GM12878 (cell line): Measurements from ENCODE around the gene TEX44. TPM values are rescaled to one million over a fixed set of nuclear protein-coding genes. Genes with fewer than 3 reads are reported as not detected.

ENCODE experiments used
- ATF2 ChIP-seq: IDR thresholded peaks from 2 replicates; pipeline ENCODE4 v1.6.1; 2012; ENCODE audit warnings: low read length, inconsistent platforms
- ATF7 ChIP-seq: fragments of 450-650 bp; IDR thresholded peaks from 2 replicates; pipeline ENCODE4 v1.6.1; 2016; ENCODE audit warnings: low read depth, mild to moderate bottlenecking
- BCLAF1 ChIP-seq: fragments of 450-650 bp; IDR thresholded peaks from 2 replicates; pipeline ENCODE4 v1.6.1; 2017; ENCODE audit warnings: antibody characterized with exemption, mild to moderate bottlenecking, moderate library complexity
- EGR1 ChIP-seq, 2 experiments: IDR thresholded peaks; 1 replicate in 1 of 2; 2 replicates in 1 of 2; pipeline ENCODE4 v1.6.1; 2011 to 2012; ENCODE audit warnings: low read depth in 2 of 2, low read length in 2 of 2, borderline replicate concordance in 1 of 2, mild to moderate bottlenecking in 1 of 2, moderate library complexity in 1 of 2
- ELK1 ChIP-seq: IDR thresholded peaks from 2 replicates; pipeline ENCODE4 v1.6.1; 2012; ENCODE audit warnings: low read depth, low read length, improper control_type of control experiment
- EZH2 ChIP-seq: IDR thresholded peaks from 2 replicates; pipeline ENCODE4 v1.6.1; 2012; ENCODE audit warnings: low read depth, mild to moderate bottlenecking, control low read depth, inconsistent platforms, low read length, borderline replicate concordance; ENCODE audit not compliant: control insufficient read depth
- FOS ChIP-seq: IDR thresholded peaks from 3 replicates; pipeline ENCODE4 v1.6.1; 2011; ENCODE audit warnings: borderline replicate concordance; ENCODE audit not compliant: insufficient read length; ENCODE audit errors: extremely low read depth
- GATAD2B ChIP-seq: fragments of 450-650 bp; conservative IDR thresholded peaks from 2 replicates; pipeline ENCODE4 v1.6.1; 2017; ENCODE audit warnings: low read depth, mild to moderate bottlenecking, moderate library complexity
- HDGF ChIP-seq: fragments of 450-650 bp; IDR thresholded peaks from 2 replicates; pipeline ENCODE4 v1.6.1; 2016; ENCODE audit warnings: antibody characterized with exemption
- IKZF1 ChIP-seq: fragments of 450-650 bp; conservative IDR thresholded peaks from 2 replicates; pipeline ENCODE4 v1.6.1; 2017; ENCODE audit warnings: antibody characterized with exemption, mild to moderate bottlenecking
- JUND ChIP-seq: IDR thresholded peaks from 2 replicates; pipeline ENCODE4 v1.6.1; 2012; ENCODE audit warnings: low read depth, mild to moderate bottlenecking, low read length, improper control_type of control experiment, moderate library complexity
- NFIC ChIP-seq: IDR thresholded peaks from 2 replicates; pipeline ENCODE4 v1.6.1; 2012; ENCODE audit warnings: low read depth, mild to moderate bottlenecking, inconsistent platforms, low read length, moderate library complexity
- NFXL1 ChIP-seq: fragments of 450-650 bp; IDR thresholded peaks from 2 replicates; pipeline ENCODE4 v1.6.1; 2017; ENCODE audit warnings: antibody characterized with exemption, mild to moderate bottlenecking, borderline replicate concordance
- PBX3 ChIP-seq: IDR thresholded peaks from 2 replicates; pipeline ENCODE4 v1.6.1; 2011; ENCODE audit warnings: mild to moderate bottlenecking, low read depth, low read length, moderate library complexity; ENCODE audit not compliant: insufficient replicate concordance
- PKNOX1 ChIP-seq: fragments of 450-650 bp; IDR thresholded peaks from 2 replicates; pipeline ENCODE4 v1.6.1; 2016; ENCODE audit warnings: mild to moderate bottlenecking
- PML ChIP-seq: IDR thresholded peaks from 2 replicates; pipeline ENCODE4 v1.6.1; 2012; ENCODE audit warnings: low read length, inconsistent platforms
- POLR2A ChIP-seq: IDR thresholded peaks from 2 replicates; pipeline ENCODE4 v1.6.1; 2011; ENCODE audit warnings: low read depth, mild to moderate bottlenecking, low read length
- POLR2AphosphoS2 ChIP-seq: IDR thresholded peaks from 2 replicates; pipeline ENCODE4 v1.6.1; 2011; ENCODE audit warnings: low read depth, mild to moderate bottlenecking, low read length, improper control_type of control experiment, moderate library complexity
- SIN3A ChIP-seq: IDR thresholded peaks from 2 replicates; pipeline ENCODE4 v1.6.1; 2012; ENCODE audit warnings: low read depth, low read length, improper control_type of control experiment
- STAT1 ChIP-seq: fragments of 450-650 bp; conservative IDR thresholded peaks from 2 replicates; pipeline ENCODE4 v1.6.1; 2014; ENCODE audit warnings: antibody characterized with exemption, mild to moderate bottlenecking
- STAT3 ChIP-seq: IDR thresholded peaks from 2 replicates; pipeline ENCODE4 v1.6.1; 2011; ENCODE audit warnings: low read depth, low read length, improper control_type of control experiment
- TAF1 ChIP-seq: IDR thresholded peaks from 2 replicates; pipeline ENCODE4 v1.6.1; 2011; ENCODE audit warnings: mild to moderate bottlenecking, low read depth, low read length, borderline replicate concordance
- TCF3 ChIP-seq: IDR thresholded peaks from 2 replicates; pipeline ENCODE4 v1.6.1; 2012; ENCODE audit warnings: low read depth, mild to moderate bottlenecking, low read length, borderline replicate concordance; ENCODE audit not compliant: insufficient read depth
- YY1 ChIP-seq: IDR thresholded peaks from 2 replicates; pipeline ENCODE4 v1.6.1; 2011; ENCODE audit warnings: low read depth, mild to moderate bottlenecking, low read length
- ZNF622 ChIP-seq: fragments of 450-650 bp; IDR thresholded peaks from 2 replicates; pipeline ENCODE4 v1.6.1; 2017; ENCODE audit warnings: mild to moderate bottlenecking, inconsistent platforms
- polyA plus RNA-seq, 11 experiments: library from polyadenylated mRNA; depleted of rRNA in 4 of 11; unstranded in 6 of 11; stranded (reverse) in 5 of 11; fragments of >200 nt; fragmentation: Nextera tagmentation in 4 of 11; fragmentation: Illumina TruSeq in 1 of 11; extraction: Ambion mirVana in 4 of 11; extraction: Trizol in 1 of 11; gene quantifications; 1 replicate in 1 of 11; 2 replicates in 10 of 11; pipeline versions ENCODE4 v1.2.1 to v1.2.3, GENCODE V29; 2011 to 2016; ENCODE audit warnings: inconsistent platforms in 2 of 11, missing spikeins in 2 of 11, low read depth in 1 of 11
- total RNA-seq, 4 experiments: library from RNA; depleted of rRNA in 3 of 4; stranded (reverse); fragments of >200 nt in 3 of 4; fragmentation: Illumina TruSeq in 1 of 4; extraction: Trizol in 1 of 4; gene quantifications; 2 replicates each; pipeline versions ENCODE4 v1.2.1 to v1.2.3, GENCODE V29; 2013 to 2021

TEX44 gene
- total and polyA plus RNA-seq, 10 of the 15 experiments (the other 5 are each of a cell fraction or from before 2014, with no cell fraction given): not detected

- TF ChIP-seq BCLAF1 (no peak), ZNF622 (no peak), PBX3 (no peak), PML (no peak), ATF2 (no peak), HDGF (0 out of 2 replicates have a peak, but pooled peaks have one; percentile 22), STAT1 (no peak), NFIC (no peak), STAT3 (no peak), TCF3 (no peak), YY1 (no peak), EGR1 (IDR thresholded peaks at IDR 0.05; ENCODE audit: borderline replicate concordance in 1 of 2, low read depth in 2 of 2, low read length in 2 of 2) (no peak), ELK1 (no peak), POLR2AphosphoS2 (no peak), EZH2 (no peak), NFXL1 (no peak), IKZF1 (peak; percentile 53), TAF1 (0 out of 2 replicates have a peak, but pooled peaks have one; percentile 11), PKNOX1 (no peak), ATF7 (no peak), POLR2A (peak; percentile 3), GATAD2B (no peak; the same call in 1 of the 2 replicates), JUND (no peak), FOS (no peak), SIN3A (0 out of 2 replicates have a peak, but pooled peaks have one; percentile 40)
Measured at GRCh38 chr2:231615058-231615671, 22.5 kb downstream of the TEX44 start (continued).
